Ectodermal cell (in vitro differentiated cells): ENCODE results near the gene SLC25A21.

Experiments used
- H3K27ac ChIP-seq: 2 replicates; pipeline ENCODE4 v1.7.0; 2013; ENCODE audit warnings: mild to moderate bottlenecking, low read depth, low read length; ENCODE audit not compliant: insufficient read depth, poor library complexity, severe bottlenecking
- H3K27me3 ChIP-seq: 2 replicates; pipeline ENCODE4 v1.7.0; 2013; ENCODE audit warnings: mild to moderate bottlenecking, low read length; ENCODE audit not compliant: insufficient read depth, control insufficient read depth, poor library complexity, severe bottlenecking
- H3K36me3 ChIP-seq: one replicate; pipeline ENCODE4 v1.7.0; 2013; ENCODE audit warnings: low read length; ENCODE audit not compliant: control insufficient read depth, insufficient read depth
- H3K4me1 ChIP-seq: one replicate; pipeline ENCODE4 v1.7.0; 2013; ENCODE audit warnings: low read length; ENCODE audit not compliant: control insufficient read depth, insufficient read depth
- H3K4me3 ChIP-seq: 2 replicates; pipeline ENCODE4 v1.7.0; 2013; ENCODE audit warnings: low read depth, low read length, control low read depth; ENCODE audit not compliant: insufficient read depth
- H3K9me3 ChIP-seq: 2 replicates; pipeline ENCODE4 v1.7.0; 2013; ENCODE audit warnings: mild to moderate bottlenecking, low read length, moderate library complexity; ENCODE audit not compliant: control insufficient read depth
- WGBS, 2 experiments: methylation state at CpG; one replicate each; pipeline ENCODE4 v1.1.7; 2013; ENCODE audit warnings: missing lambda C conversion rate in 2 of 2; 5-methylcytosine and 5-hydroxymethylcytosine counted together

The SLC25A21 gene

DNA sequence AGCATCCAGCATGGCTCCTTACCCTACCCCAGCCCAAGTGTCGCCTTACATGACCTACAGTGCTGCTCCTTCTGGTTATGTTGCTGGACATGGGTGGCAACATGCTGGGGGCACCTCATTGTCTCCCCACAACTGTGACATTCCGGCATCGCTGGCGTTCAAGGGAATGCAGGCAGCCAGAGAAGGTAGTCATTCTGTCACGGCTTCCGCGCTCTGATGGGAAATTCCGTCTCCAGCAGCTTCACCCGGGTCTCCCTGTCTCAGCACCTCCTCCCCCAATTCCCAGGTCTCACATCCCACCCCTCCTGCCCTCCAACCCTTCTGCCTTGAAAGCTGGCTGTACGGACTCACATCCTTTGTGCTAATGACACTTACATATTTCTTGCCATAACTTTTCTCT is 496.2 kb downstream of the SLC25A21 start:
- Histone ChIP-seq H3K36me3 (no peaks in the 10 kb centered on the region), H3K4me3 (no peak overlapping the region), H3K4me1 (peaks cover 5% of the 10 kb centered on the region), H3K9me3 (no peaks in the 10 kb centered on the region), H3K27me3 (peaks cover 17% of the 10 kb centered on the region), H3K27ac (no peak overlapping the region)
- WGBS, 2 experiments, result 3 to 6% methylated on average over 10 of the region's 10 CpGs

DNA sequence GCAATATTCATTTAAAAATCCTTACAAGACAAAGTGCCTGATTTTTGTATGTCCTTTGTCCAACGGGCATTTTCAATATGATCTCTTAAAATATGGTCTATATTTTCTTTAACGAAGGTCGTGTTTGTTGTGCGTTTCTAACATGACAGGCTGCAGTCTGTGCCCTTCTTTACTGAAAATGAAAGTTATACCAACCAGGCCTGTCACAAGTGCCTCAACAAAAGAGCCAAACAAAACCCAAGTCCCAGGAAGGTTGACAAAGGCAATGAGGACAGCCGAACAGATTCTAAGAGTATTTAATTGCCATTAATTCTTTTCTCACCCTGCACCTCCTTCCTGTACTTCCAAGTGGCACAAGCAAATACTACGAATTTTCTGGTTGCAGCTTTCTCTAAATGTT is 496.8 kb downstream of the SLC25A21 start:
- H3K4me3 ChIP-seq, result no peak overlapping the region
- no peaks in the 10 kb centered on the region for H3K36me3 ChIP-seq
- WGBS, 2 experiments, result 64 to 77% methylated on average over 6 of the region's 6 CpGs
- H3K9me3 ChIP-seq, result no peaks in the 10 kb centered on the region
- peaks cover 24% of the 10 kb centered on the region for H3K27me3 ChIP-seq
- H3K4me1 ChIP-seq, result peaks cover 5% of the 10 kb centered on the region
- H3K27ac ChIP-seq, result no peak overlapping the region

GRCh38 chr14:36674659-36675058 is 497.7 kb downstream of the SLC25A21 start:
- 87% methylated on average over 2 of the region's 3 CpGs; no CpG with 5 or more reads in 1 of the 2 experiments for WGBS, 2 experiments
- H3K4me3 ChIP-seq, result no peak overlapping the region
- no peaks in the 10 kb centered on the region for H3K36me3 ChIP-seq
- no peak overlapping the region for H3K27ac ChIP-seq
- H3K4me1 ChIP-seq, result peaks cover 5% of the 10 kb centered on the region
- H3K27me3 ChIP-seq, result peaks cover 33% of the 10 kb centered on the region
- H3K9me3 ChIP-seq, result no peaks in the 10 kb centered on the region

DNA sequence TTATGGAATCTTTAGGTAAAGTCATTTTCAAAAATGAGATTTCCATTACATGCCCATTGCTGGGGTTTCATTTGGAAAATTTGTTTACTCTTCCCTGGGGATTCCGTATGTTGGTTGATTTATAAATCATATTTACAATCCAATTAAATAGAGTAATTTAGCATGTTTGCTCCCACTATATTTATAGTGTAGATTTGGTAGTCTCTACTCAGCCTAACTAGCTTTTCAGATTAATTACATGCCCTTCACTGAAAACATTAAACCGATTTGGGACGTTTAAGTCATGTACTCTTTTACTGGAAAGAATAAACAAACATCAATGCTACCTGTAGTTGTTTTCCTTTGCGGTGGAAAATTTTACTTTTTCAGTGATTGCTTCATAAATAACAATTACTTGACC is 500.3 kb downstream of the SLC25A21 start:
- peaks cover 57% of the 10 kb centered on the region for H3K27me3 ChIP-seq

GRCh38 chr14:36671149-36671548 is 501.3 kb downstream of the SLC25A21 start:
- peaks cover 61% of the 10 kb centered on the region for H3K27me3 ChIP-seq
- no peak overlapping the region for H3K27ac ChIP-seq
- H3K4me3 ChIP-seq, result no peak overlapping the region
- 87 to 90% methylated on average over 1 to 3 of the region's 3 CpGs for WGBS, 2 experiments
- H3K4me1 ChIP-seq, result peaks cover 2% of the 10 kb centered on the region
- no peaks in the 10 kb centered on the region for H3K36me3 ChIP-seq
- H3K9me3 ChIP-seq, result no peaks in the 10 kb centered on the region

More for the DNA sequence above, 500.3 kb downstream of the SLC25A21 start:
- H3K9me3 ChIP-seq, result no peaks in the 10 kb centered on the region
- H3K27ac ChIP-seq, result no peak overlapping the region
- no peak overlapping the region for H3K4me3 ChIP-seq
- WGBS, 2 experiments, result 83 to 91% methylated on average over 2 to 3 of the region's 4 CpGs
- peaks cover 5% of the 10 kb centered on the region for H3K4me1 ChIP-seq
- H3K36me3 ChIP-seq, result no peaks in the 10 kb centered on the region

DNA sequence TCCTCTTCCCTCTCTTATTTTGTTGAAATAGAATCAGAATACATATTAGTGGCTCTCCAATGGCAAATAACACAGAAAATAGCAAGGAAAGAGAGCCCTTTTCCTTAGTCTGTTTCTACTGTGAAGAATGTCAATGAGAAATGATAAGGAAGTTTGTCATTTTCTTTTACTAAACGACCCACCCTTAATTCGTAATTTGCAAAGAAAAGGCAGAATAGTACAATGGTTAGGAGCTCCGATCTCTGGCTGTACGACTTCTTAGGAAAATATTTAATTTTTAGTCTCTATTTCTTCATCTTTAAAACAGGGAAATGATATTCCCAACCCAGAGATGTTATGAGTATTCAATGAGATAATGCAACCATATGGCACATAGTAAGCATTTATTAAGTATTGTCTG is 504.7 kb downstream of the SLC25A21 start:
- peaks cover 95% of the 10 kb centered on the region for H3K27me3 ChIP-seq
- no peak overlapping the region for H3K27ac ChIP-seq
- peaks cover 13% of the 10 kb centered on the region for H3K4me1 ChIP-seq
- no peak overlapping the region for H3K4me3 ChIP-seq
- H3K9me3 ChIP-seq, result no peaks in the 10 kb centered on the region
- WGBS, 2 experiments, result 23 to 29% methylated on average over 3 to 4 of the region's 4 CpGs
- H3K36me3 ChIP-seq, result no peaks in the 10 kb centered on the region

DNA sequence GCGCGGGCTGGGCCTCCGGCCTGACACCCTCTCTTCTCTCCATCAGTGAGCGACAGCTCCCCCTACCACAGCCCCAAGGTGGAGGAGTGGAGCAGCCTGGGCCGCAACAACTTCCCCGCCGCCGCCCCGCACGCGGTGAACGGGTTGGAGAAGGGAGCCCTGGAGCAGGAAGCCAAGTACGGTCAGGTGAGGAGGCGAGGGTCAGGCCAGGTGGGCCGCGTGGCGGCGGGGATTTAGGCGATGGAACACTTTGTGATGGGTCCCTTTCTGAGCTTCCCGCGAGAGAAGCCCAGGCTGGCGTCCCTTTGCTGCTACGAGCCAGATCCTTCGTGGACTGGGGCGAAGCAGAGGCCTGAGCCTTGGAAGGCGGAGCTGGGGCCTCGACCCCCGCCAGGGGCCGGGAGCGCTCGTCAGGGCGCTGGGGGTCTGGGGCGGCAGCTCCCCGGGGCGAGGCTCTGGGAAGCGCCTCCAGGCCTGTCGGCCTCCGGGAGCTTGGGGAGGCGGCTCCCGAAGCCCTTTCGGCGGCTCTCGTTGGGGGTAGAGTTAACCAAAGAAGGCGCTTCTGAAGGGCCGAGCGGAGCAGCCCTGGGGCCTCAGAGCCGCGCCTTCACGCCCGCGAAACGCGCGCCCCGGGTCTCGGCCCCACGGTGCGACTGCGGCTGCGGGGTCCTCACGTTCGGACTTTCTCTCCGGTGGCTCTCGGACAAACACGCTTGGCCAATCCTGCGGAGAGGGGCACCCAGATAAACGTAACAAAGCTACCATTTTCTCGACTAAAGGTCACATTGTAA is 505.8 kb downstream of the SLC25A21 start:
- Histone ChIP-seq H3K27ac (no peak overlapping the region), H3K4me1 (peaks cover 18% of the 10 kb centered on the region), H3K9me3 (no peaks in the 10 kb centered on the region), H3K36me3 (no peaks in the 10 kb centered on the region), H3K27me3 (peaks cover 99% of the 10 kb centered on the region), H3K4me3 (peak overlapping the region; percentile 18)
- 1% methylated on average over 67 to 68 of the region's 68 CpGs for WGBS, 2 experiments

DNA sequence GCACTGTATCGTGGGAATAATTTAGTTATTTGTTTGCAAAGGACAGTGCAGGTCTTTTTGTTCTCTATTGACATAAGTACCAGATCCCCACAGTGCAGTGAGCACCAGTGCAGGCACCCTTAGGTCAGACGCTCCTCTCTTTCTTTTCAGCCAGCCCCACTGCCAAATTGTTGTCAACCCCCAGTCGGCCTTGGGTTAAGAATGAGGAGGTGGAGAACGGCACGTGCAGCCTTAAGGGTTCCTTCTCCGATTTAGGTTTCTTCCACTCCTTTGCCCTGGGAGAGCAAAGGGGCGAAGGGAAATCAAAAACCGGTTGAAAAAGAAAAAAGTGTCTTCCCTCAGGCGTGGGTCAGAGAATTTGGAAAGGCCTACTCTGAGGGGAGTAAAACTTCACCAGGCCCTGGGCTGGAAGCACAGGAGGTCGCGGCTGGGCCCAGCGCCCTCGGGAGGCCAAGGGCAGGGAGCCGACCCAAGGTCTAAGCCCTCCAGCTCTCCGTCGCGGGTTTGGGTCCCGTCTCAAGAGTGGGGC is 506.5 kb downstream of the SLC25A21 start:
- 3% methylated on average over 18 of the region's 18 CpGs for WGBS, 2 experiments
- Histone ChIP-seq H3K9me3 (no peaks in the 10 kb centered on the region), H3K4me1 (peaks cover 18% of the 10 kb centered on the region), H3K27me3 (peaks cover 99% of the 10 kb centered on the region), H3K4me3 (no peak overlapping the region), H3K36me3 (no peaks in the 10 kb centered on the region), H3K27ac (no peak overlapping the region)

DNA sequence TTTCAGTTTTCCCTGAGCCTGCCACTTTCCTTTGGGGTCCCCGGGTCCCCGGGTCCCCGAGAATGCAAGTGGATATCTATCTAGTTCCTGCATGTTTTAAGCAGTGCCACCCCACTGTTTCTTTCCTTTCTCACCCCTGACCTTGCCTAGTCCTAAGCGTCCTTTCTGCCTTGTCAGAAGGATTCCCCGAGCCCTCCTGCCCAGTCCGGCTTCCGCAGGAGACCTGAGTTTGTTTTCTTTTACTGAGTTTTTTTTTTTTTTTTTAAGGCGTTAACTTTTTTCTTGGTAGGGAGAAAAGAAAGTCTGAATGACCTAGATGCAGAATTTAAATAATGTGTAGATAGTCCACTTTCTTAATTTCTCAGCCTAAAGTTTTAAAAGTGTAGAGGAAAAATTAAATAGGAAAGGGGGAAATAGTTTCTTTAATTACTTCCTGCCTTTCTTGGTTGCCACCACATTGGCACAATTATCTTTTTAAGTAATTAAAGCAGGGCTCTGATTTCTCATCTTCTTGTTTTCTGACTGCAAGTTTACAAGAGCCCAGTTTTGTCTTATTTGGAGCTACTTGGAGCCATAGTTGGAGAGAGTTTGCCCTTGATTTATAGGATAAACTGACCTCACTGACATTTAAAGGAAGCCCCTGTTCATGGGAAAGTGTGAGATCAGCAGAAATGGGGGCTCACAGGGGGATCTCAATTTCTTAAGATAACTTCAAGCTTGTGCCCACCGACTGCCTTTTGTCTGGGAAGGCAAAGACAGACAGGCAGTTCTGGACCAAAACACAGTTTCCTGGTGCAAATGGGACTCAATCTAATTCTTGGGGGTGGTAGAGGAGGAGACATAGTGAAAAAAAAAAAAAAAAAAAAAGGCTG is 507.8 kb downstream of the SLC25A21 start:
- Histone ChIP-seq H3K36me3 (no peaks in the 10 kb centered on the region), H3K4me1 (peaks cover 18% of the 10 kb centered on the region), H3K4me3 (no peak overlapping the region), H3K9me3 (no peaks in the 10 kb centered on the region), H3K27me3 (peaks cover 99% of the 10 kb centered on the region), H3K27ac (no peak overlapping the region)
- WGBS, 2 experiments, result 10% methylated on average over 9 of the region's 9 CpGs
